ENCODE results near the gene CNKSR2.

The CNKSR2 gene

GRCh38 chrX:21590012-21590776 lies 216.0 kb downstream of the CNKSR2 start:
- in situ Hi-C loops (cut with MboI; ENCODE audit: low sequenced_read_pairs), result no loop called here

DNA sequence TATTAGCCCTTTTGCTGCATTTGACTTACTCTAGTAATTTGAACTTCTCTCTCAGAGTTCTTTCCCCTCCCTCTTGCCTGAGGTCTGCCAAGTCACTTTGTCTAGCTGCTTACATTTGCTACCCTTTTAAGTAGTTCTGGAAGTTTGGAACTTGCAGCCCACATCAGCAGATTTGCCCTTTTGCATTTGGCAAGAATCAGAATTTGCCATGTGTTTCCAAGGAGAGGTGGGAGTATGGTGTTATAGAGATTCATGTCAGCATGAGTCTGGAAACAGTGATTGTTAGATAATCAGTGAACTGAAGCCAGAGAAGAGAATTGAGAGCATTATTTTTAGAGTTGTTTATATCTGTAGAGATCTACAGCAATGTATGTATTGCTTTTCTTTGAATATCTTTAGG lies 231.8 kb downstream of the CNKSR2 start:
- in situ Hi-C loops (cut with MboI; ENCODE audit: low sequenced_read_pairs), result no loop called here

GRCh38 chrX:21610168-21610567 lies 235.9 kb downstream of the CNKSR2 start:
- in situ Hi-C loops (cut with MboI; ENCODE audit: low sequenced_read_pairs), result no loop called here

- in situ Hi-C loops (cut with MboI; ENCODE audit: low sequenced_read_pairs), result no loop called here
Observed at GRCh38 chrX:21612154-21612553, 237.9 kb downstream of the CNKSR2 start.

DNA sequence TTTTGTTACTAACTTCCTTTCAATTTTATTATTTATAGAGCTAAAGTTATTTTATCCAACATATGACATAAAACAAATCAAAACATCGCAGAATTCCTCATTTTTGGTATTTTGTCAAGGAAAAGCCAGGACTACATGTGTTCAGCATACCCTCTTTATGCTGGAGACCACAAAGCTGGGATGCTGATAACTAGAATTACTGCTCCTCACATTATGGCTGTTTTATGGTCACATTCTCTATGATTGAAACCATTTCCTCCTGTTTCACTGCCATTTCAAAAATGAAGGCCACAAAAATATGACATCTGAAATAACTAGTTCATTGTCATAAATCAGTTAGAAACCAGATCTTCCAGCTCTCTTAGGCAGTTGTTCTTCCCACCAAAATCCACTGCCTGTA lies 242.2 kb downstream of the CNKSR2 start:
- in situ Hi-C loops (cut with MboI; ENCODE audit: low sequenced_read_pairs), result no loop called here

- in situ Hi-C loops (cut with MboI; ENCODE audit: low sequenced_read_pairs), result no loop called here
Observed at GRCh38 chrX:21620234-21620633, 246.0 kb downstream of the CNKSR2 start.

- in situ Hi-C loops (cut with MboI; ENCODE audit: low sequenced_read_pairs), result no loop called here
Observed at GRCh38 chrX:21623778-21624501, 249.7 kb downstream of the CNKSR2 start.

- in situ Hi-C loops (cut with MboI; ENCODE audit: low sequenced_read_pairs), result no loop called here
Observed at GRCh38 chrX:21632027-21632426, 257.8 kb downstream of the CNKSR2 start.

- in situ Hi-C loops (cut with MboI; ENCODE audit: low sequenced_read_pairs), result no loop called here
Observed at GRCh38 chrX:21638311-21638710, 264.1 kb downstream of the CNKSR2 start.

GRCh38 chrX:21639775-21640174 lies 265.6 kb downstream of the CNKSR2 start:
- in situ Hi-C loops (cut with MboI; ENCODE audit: low sequenced_read_pairs), result no loop called here

DNA sequence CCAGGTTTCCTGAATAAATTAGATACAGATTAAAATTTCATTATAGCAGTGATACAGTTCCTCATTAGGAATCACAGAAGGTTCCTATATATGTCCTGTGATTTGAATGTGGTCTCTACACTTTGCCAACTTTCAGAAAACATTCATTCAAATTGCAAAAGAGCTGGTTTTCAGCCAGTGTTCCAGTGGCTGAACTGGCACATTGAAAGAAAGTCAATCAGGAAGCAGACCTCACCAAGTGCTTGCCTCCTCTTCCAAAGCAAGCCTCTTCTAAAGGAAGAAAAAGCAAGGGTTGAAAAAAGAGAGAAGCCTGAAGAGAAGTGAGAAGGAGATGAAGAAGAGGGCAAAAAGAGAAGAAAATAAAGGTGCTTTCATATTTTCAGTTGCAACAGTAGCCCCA lies 271.2 kb downstream of the CNKSR2 start:
- in situ Hi-C loops (cut with MboI; ENCODE audit: low sequenced_read_pairs), result no loop called here

GRCh38 chrX:21645886-21646285 lies 271.7 kb downstream of the CNKSR2 start:
- in situ Hi-C loops (cut with MboI; ENCODE audit: low sequenced_read_pairs), result no loop called here

GRCh38 chrX:21655901-21656586 lies 281.8 kb downstream of the CNKSR2 start:
- in situ Hi-C loops (cut with MboI; ENCODE audit: low sequenced_read_pairs), result no loop called here

DNA sequence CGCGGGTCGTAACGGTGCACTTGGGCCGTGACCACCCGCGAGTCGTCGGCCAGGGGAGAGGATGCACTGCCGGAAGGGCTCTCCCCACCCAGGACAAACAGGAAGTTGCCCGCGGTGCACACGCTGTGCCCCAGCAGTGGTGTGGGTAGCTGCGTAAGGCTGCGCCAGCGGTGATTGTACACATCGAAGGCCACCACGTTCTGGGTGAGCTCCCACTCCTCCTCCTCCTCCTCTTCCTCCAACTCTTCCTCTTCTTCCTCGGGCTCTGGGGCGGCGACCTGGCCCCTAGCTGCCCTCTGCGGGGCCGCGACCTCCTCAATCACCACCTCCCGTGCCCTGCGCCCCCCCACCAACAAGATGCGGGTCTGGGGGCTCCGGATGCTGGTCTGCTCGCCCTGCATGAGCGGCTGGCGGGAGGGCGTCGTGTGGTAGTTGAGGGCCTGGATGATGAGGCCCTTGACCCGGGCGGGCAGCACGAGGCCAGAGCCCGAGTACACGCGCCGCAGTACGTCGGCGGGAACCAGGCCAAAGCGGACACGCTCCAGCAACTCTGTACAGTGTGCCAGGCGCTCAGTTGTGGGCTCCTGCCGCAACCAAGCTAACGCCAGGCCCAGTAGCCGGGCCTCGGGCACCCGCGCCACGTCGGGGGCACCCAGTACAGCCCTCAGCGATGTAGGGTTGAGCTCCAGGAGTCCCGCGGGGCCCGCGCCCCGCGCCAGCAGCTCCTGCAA lies 282.5 kb downstream of the CNKSR2 start:
- in situ Hi-C loops (cut with MboI; ENCODE audit: low sequenced_read_pairs), result no loop called here

DNA sequence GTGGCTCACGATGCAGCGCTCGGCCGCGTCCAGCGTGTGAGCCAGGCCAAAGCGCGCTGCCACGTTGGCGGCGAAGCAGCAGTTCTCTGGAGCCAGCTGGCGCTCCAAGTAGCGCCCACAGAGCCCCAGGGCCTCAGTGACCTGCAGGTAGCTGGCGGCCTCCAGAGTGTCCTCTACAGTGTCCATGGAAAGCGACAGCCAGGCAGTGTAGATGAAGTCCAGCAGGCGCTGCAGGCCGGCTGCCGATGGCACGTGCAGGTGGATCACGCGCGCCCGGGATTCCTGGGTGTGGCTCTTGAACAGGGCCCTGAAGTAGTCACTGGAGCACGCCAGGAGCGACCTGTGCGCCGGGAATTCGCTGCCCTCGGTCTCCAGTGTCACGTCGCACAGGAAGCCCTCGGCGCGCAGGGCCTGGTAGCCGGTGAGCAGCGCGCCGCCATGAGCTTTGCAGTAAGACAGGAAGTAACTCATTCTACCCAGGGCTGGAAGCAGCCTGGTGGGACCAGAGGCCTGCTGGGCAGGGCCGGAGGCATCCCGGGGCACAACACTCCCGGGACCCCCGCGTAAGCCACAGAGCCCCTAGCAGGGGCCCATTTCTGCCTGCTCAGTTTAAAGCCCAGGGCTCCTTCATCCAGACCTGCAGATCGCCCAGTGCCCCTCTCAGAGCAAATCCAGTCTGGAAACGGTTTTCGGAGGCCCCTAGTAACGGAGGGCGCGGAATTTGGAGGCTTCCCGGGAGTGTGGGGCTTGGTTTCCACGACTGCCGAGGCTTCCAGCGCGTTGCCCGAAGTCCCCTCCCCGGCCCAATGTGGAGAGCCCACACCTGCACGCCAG lies 283.3 kb downstream of the CNKSR2 start:
- in situ Hi-C loops (cut with MboI; ENCODE audit: low sequenced_read_pairs), result no loop called here

- in situ Hi-C loops (cut with MboI; ENCODE audit: low sequenced_read_pairs), result no loop called here
Observed at GRCh38 chrX:21658152-21658737, 284.0 kb downstream of the CNKSR2 start, which contains the start of gene KLHL34. TSS of gene KLHL34 (minus strand) at chrX:21658330. CDS start at chrX:21657788, 542 bp downstream.

DNA sequence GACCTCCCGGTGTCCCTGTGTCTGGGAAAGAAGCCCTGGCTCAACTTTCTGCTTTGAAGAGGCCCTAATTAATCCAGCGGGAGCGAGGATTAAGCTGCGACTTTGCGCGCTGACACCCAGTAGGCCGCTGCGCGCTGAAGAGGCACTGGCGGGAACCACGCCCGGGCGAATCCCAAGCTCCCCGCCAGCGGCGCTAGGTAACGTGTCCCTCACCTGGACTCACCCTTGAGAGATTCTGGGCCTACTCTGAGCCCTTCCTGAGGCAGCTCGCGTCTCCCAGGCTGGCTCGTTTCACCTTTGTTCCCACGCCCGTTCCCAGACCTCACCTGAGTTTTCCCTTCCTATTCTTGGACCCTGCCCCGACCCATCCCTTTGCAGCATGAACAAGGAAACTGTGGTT lies 284.5 kb downstream of the CNKSR2 start:
- in situ Hi-C loops (cut with MboI; ENCODE audit: low sequenced_read_pairs), result no loop called here

- in situ Hi-C loops (cut with MboI; ENCODE audit: low sequenced_read_pairs), result no loop called here
Observed at GRCh38 chrX:21659320-21659719, 285.1 kb downstream of the CNKSR2 start.

- in situ Hi-C loops (cut with MboI; ENCODE audit: low sequenced_read_pairs), result no loop called here
Observed at GRCh38 chrX:21660156-21660555, 285.9 kb downstream of the CNKSR2 start.

- in situ Hi-C loops (cut with MboI; ENCODE audit: low sequenced_read_pairs), result no loop called here
Observed at GRCh38 chrX:21661316-21661715, 287.1 kb downstream of the CNKSR2 start.

All from HL-60/S4 treated with retinoic acid at 250 ng/mL for 4 days and 3 days (cell line).